ENCODE data around the gene ANKRD31.

ANKRD31 gene

DNA sequence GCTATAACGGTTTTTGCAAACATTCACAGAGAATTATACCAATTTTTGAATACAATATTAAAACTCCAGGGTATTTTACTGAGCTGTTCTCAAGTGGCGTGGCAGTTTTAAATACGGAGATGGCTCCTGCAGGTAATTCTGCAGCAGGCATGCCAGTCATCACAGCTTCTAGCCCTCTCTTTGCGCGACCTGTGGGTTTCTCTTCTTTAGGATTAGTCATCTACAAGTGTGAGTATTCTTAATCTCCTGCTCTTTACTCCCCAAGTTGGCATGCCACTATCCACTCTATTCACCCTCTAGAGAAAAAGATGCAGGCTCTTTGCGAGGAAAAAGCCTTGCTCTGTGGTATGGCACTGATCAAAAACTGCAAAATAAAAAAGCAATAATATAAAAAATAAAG is 43.9 kb downstream of the ANKRD31 start:
- H2AFZ ChIP-seq (ENCODE audit: insufficient read depth, low read length, poor library complexity): no peak overlapping the region
- no peak overlapping the region for H3K4ac ChIP-seq (ENCODE audit: low read depth, low read length)
- no peak overlapping the region for H2BK5ac ChIP-seq (ENCODE audit: low read depth, low read length, poor library complexity)
- H3K27me3 ChIP-seq (ENCODE audit: insufficient read depth, low read length): no peaks in the 10 kb centered on the region
- no peak overlapping the region for H3K27ac ChIP-seq (ENCODE audit: low read depth, low read length)
- no peak overlapping the region for H3K18ac ChIP-seq (ENCODE audit: low read length)
- H4K91ac ChIP-seq (ENCODE audit: low read depth, low read length): no peak overlapping the region
- H3K36me3 ChIP-seq (ENCODE audit: control insufficient read depth in 1 of 2, insufficient read depth in 2 of 2, low read length in 2 of 2): no peaks in the 10 kb centered on the region
- no peak overlapping the region for H3K23ac ChIP-seq (ENCODE audit: low read length)
- H3K4me2 ChIP-seq (ENCODE audit: low read length): no peak overlapping the region
- no peak overlapping the region for H2BK12ac ChIP-seq (ENCODE audit: low read length)
- H4K12ac ChIP-seq (ENCODE audit: low read depth, low read length): no peak overlapping the region
- no peak overlapping the region for H2AK5ac ChIP-seq (ENCODE audit: low read length)
- peak in 1 of 2 donors; percentile 18 for DNase-seq
- WGBS (ENCODE audit: extremely low coverage, insufficient coverage, insufficient read length): no CpG with 5 or more reads among the region's 6 CpGs
- H3K79me1 ChIP-seq (ENCODE audit: low read length): no peaks in the 10 kb centered on the region
- no peak overlapping the region for H4K8ac ChIP-seq (ENCODE audit: low read depth, low read length)
- no peak overlapping the region for H3K9ac ChIP-seq (ENCODE audit: low read length)
- H3K9me3 ChIP-seq (ENCODE audit: insufficient read depth, low read depth, low read length): no peaks in the 10 kb centered on the region
- H2BK120ac ChIP-seq (ENCODE audit: insufficient read depth, low read length, poor library complexity): no peak overlapping the region
- H3K4me3 ChIP-seq (ENCODE audit: low read depth, low read length): no peak overlapping the region
- no peaks in the 10 kb centered on the region for H3K79me2 ChIP-seq (ENCODE audit: control insufficient read depth, insufficient read depth, low read length, poor library complexity)
- no peaks in the 10 kb centered on the region for H3K4me1 ChIP-seq (ENCODE audit: control insufficient read depth in 1 of 2, insufficient read depth in 2 of 2, low read length in 2 of 2)
- no peak overlapping the region for H3K14ac ChIP-seq (ENCODE audit: low read length)

DNA sequence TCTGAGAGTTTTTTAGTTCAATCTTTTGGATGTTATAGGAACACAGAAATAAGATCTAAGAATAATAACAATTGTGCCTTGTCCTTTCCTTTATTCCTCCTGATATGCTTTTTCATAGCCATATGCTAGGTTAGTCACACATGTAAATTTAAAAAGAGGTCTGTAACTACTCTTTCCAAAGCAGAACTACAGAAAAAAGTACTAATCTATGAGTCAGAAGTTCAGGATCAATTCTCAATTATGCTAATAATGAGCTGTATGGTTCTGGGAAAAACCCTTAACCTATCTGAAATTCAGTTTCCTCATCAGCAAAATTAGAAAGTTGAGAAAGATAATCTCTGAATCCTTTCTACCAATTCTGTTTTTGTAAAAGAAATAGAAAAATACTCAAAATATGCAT is 44.4 kb downstream of the ANKRD31 start:
- no peaks in the 10 kb centered on the region for H3K36me3 ChIP-seq (ENCODE audit: control insufficient read depth in 1 of 2, insufficient read depth in 2 of 2, low read length in 2 of 2)
- no peak overlapping the region for H3K14ac ChIP-seq (ENCODE audit: low read length)
- no peak overlapping the region for H4K8ac ChIP-seq (ENCODE audit: low read depth, low read length)
- H3K9ac ChIP-seq (ENCODE audit: low read length): no peak overlapping the region
- H3K18ac ChIP-seq (ENCODE audit: low read length): no peak overlapping the region
- H2BK12ac ChIP-seq (ENCODE audit: low read length): no peak overlapping the region
- no peak overlapping the region for H2AK5ac ChIP-seq (ENCODE audit: low read length)
- no peaks in the 10 kb centered on the region for H3K27me3 ChIP-seq (ENCODE audit: insufficient read depth, low read length)
- no peaks in the 10 kb centered on the region for H3K9me3 ChIP-seq (ENCODE audit: insufficient read depth, low read depth, low read length)
- no peak for DNase-seq
- no peak overlapping the region for H3K23ac ChIP-seq (ENCODE audit: low read length)
- no peak overlapping the region for H2BK5ac ChIP-seq (ENCODE audit: low read depth, low read length, poor library complexity)
- no peaks in the 10 kb centered on the region for H3K4me1 ChIP-seq (ENCODE audit: control insufficient read depth in 1 of 2, insufficient read depth in 2 of 2, low read length in 2 of 2)
- no peak overlapping the region for H2AFZ ChIP-seq (ENCODE audit: insufficient read depth, low read length, poor library complexity)
- H3K4ac ChIP-seq (ENCODE audit: low read depth, low read length): no peak overlapping the region
- H3K4me3 ChIP-seq (ENCODE audit: low read depth, low read length): no peak overlapping the region
- no peak overlapping the region for H4K91ac ChIP-seq (ENCODE audit: low read depth, low read length)
- H3K27ac ChIP-seq (ENCODE audit: low read depth, low read length): no peak overlapping the region
- no peaks in the 10 kb centered on the region for H3K79me2 ChIP-seq (ENCODE audit: control insufficient read depth, insufficient read depth, low read length, poor library complexity)
- no peak overlapping the region for H2BK120ac ChIP-seq (ENCODE audit: insufficient read depth, low read length, poor library complexity)
- H3K79me1 ChIP-seq (ENCODE audit: low read length): no peaks in the 10 kb centered on the region
- no peak overlapping the region for H3K4me2 ChIP-seq (ENCODE audit: low read length)
- H4K12ac ChIP-seq (ENCODE audit: low read depth, low read length): no peak overlapping the region

DNA sequence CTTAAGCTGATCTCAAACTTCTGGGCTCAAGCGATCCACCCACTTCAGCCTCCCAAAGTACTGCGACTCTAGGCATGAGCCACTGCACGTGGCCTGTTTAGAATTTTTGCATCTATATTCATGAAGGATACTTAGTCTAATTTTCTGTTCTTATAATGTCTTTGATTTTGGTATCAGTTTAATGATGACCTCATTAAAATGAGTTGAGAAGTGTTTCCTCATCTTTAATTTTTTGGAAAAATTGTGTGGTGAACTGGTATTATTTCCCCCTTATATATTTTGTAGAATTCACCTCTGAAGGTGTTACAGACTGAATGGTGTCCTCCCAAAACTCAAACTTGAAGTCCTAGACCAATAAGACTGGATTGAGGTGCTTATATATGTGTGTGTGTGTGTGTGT is 46.5 kb downstream of the ANKRD31 start:
- no peak overlapping the region for H3K4me3 ChIP-seq (ENCODE audit: low read depth, low read length)
- H2BK5ac ChIP-seq (ENCODE audit: low read depth, low read length, poor library complexity): no peak overlapping the region
- no peaks in the 10 kb centered on the region for H3K79me2 ChIP-seq (ENCODE audit: control insufficient read depth, insufficient read depth, low read length, poor library complexity)
- H2AK5ac ChIP-seq (ENCODE audit: low read length): no peak overlapping the region
- no CpG with 5 or more reads among the region's 3 CpGs for WGBS (ENCODE audit: extremely low coverage, insufficient coverage, insufficient read length)
- no peak overlapping the region for H2BK120ac ChIP-seq (ENCODE audit: insufficient read depth, low read length, poor library complexity)
- no peaks in the 10 kb centered on the region for H3K36me3 ChIP-seq (ENCODE audit: control insufficient read depth in 1 of 2, insufficient read depth in 2 of 2, low read length in 2 of 2)
- H3K27me3 ChIP-seq (ENCODE audit: insufficient read depth, low read length): no peaks in the 10 kb centered on the region
- no peaks in the 10 kb centered on the region for H3K9me3 ChIP-seq (ENCODE audit: insufficient read depth, low read depth, low read length)
- no peak overlapping the region for H3K9ac ChIP-seq (ENCODE audit: low read length)
- H3K27ac ChIP-seq (ENCODE audit: low read depth, low read length): no peak overlapping the region
- H2AFZ ChIP-seq (ENCODE audit: insufficient read depth, low read length, poor library complexity): no peak overlapping the region
- H3K14ac ChIP-seq (ENCODE audit: low read length): no peak overlapping the region
- H3K4ac ChIP-seq (ENCODE audit: low read depth, low read length): no peak overlapping the region
- H3K4me1 ChIP-seq (ENCODE audit: control insufficient read depth in 1 of 2, insufficient read depth in 2 of 2, low read length in 2 of 2): no peaks in the 10 kb centered on the region
- H3K18ac ChIP-seq (ENCODE audit: low read length): no peak overlapping the region
- no peak overlapping the region for H2BK12ac ChIP-seq (ENCODE audit: low read length)
- no peaks in the 10 kb centered on the region for H3K79me1 ChIP-seq (ENCODE audit: low read length)
- no peak overlapping the region for H4K8ac ChIP-seq (ENCODE audit: low read depth, low read length)
- peak in 1 of 2 donors; percentile 43 for DNase-seq
- H3K4me2 ChIP-seq (ENCODE audit: low read length): no peak overlapping the region
- H4K91ac ChIP-seq (ENCODE audit: low read depth, low read length): no peak overlapping the region
- no peak overlapping the region for H4K12ac ChIP-seq (ENCODE audit: low read depth, low read length)
- no peak overlapping the region for H3K23ac ChIP-seq (ENCODE audit: low read length)

DNA sequence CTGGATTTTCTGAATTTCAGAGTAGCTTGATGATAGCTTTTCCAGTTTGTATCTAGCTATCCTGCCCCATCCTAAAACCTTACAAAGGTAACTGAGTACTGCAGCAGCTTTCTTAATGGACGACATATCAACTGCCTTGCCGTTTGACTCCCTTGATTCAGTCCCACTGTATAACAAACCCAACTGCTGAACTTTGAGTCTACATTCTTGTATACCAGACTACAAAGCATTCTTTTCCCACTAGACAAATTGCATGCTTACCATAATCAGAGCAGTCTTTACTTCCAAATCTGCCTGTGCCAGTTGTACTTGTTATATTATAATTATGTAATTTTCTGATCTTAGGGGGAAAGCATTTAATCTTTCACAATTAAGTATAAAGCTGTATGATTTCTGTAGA is 47.3 kb downstream of the ANKRD31 start:
- no peak overlapping the region for H2BK5ac ChIP-seq (ENCODE audit: low read depth, low read length, poor library complexity)
- WGBS (ENCODE audit: extremely low coverage, insufficient coverage, insufficient read length): no CpG with 5 or more reads among the region's 2 CpGs
- no peak overlapping the region for H3K18ac ChIP-seq (ENCODE audit: low read length)
- no peak overlapping the region for H2BK12ac ChIP-seq (ENCODE audit: low read length)
- no peaks in the 10 kb centered on the region for H3K79me2 ChIP-seq (ENCODE audit: control insufficient read depth, insufficient read depth, low read length, poor library complexity)
- no peaks in the 10 kb centered on the region for H3K9me3 ChIP-seq (ENCODE audit: insufficient read depth, low read depth, low read length)
- no peak overlapping the region for H3K14ac ChIP-seq (ENCODE audit: low read length)
- no peak overlapping the region for H3K9ac ChIP-seq (ENCODE audit: low read length)
- no peak overlapping the region for H3K23ac ChIP-seq (ENCODE audit: low read length)
- no peak overlapping the region for H2AK5ac ChIP-seq (ENCODE audit: low read length)
- H3K36me3 ChIP-seq (ENCODE audit: control insufficient read depth in 1 of 2, insufficient read depth in 2 of 2, low read length in 2 of 2): no peaks in the 10 kb centered on the region
- H4K8ac ChIP-seq (ENCODE audit: low read depth, low read length): no peak overlapping the region
- no peak overlapping the region for H3K4me2 ChIP-seq (ENCODE audit: low read length)
- H3K27ac ChIP-seq (ENCODE audit: low read depth, low read length): no peak overlapping the region
- no peaks in the 10 kb centered on the region for H3K4me1 ChIP-seq (ENCODE audit: control insufficient read depth in 1 of 2, insufficient read depth in 2 of 2, low read length in 2 of 2)
- H2AFZ ChIP-seq (ENCODE audit: insufficient read depth, low read length, poor library complexity): no peak overlapping the region
- no peak overlapping the region for H3K4me3 ChIP-seq (ENCODE audit: low read depth, low read length)
- H4K12ac ChIP-seq (ENCODE audit: low read depth, low read length): no peak overlapping the region
- no peaks in the 10 kb centered on the region for H3K79me1 ChIP-seq (ENCODE audit: low read length)
- H3K27me3 ChIP-seq (ENCODE audit: insufficient read depth, low read length): no peaks in the 10 kb centered on the region
- peak in 1 of 2 donors; percentile 42 for DNase-seq
- no peak overlapping the region for H2BK120ac ChIP-seq (ENCODE audit: insufficient read depth, low read length, poor library complexity)
- no peak overlapping the region for H3K4ac ChIP-seq (ENCODE audit: low read depth, low read length)
- H4K91ac ChIP-seq (ENCODE audit: low read depth, low read length): no peak overlapping the region
